ENCODE data around the gene STRIP1. TPM values are rescaled to one million over a fixed set of nuclear protein-coding genes. Genes with fewer than 3 reads are reported as not detected.

Gene STRIP1
- total RNA-seq, 4 donors from 2014 or later = 25.9 to 44.4 (median 34.8) TPM

- Histone ChIP-seq H3K36me3 (no peaks in the 10 kb centered on the region), H3K4me3 (peak overlapping the region; percentile 52 to 79 (median 62))
These were observed 48.8 kb downstream of the STRIP1 start for GRCh38 chr1:110083061-110083865.

DNA sequence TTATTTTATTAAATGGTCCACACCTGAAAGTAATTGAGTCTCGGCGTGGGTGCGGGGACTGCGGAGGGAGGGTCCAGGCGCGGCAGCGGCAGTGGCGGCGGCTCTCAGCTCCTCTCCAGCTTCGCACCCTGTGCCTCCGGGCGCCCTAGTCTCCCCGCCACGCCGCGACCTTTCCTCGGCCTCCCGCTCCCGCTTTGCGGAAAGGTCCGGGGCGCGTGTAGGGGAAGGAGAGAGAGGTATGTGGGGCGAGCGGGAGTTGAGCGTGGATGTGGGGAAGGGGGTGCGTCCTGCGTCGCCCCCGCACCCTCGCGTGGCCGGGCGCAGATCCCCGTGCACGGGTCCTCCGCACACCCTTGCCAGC lies 49.4 kb downstream of the STRIP1 start:
- peaks cover 9 to 24% (median 12%) of the 10 kb centered on the region in 3 donors for H3K4me1 ChIP-seq
- no peak for TF ChIP-seq POLR2A (IDR thresholded peaks at IDR 0.05)
- TF ChIP-seq, protein P1, sequence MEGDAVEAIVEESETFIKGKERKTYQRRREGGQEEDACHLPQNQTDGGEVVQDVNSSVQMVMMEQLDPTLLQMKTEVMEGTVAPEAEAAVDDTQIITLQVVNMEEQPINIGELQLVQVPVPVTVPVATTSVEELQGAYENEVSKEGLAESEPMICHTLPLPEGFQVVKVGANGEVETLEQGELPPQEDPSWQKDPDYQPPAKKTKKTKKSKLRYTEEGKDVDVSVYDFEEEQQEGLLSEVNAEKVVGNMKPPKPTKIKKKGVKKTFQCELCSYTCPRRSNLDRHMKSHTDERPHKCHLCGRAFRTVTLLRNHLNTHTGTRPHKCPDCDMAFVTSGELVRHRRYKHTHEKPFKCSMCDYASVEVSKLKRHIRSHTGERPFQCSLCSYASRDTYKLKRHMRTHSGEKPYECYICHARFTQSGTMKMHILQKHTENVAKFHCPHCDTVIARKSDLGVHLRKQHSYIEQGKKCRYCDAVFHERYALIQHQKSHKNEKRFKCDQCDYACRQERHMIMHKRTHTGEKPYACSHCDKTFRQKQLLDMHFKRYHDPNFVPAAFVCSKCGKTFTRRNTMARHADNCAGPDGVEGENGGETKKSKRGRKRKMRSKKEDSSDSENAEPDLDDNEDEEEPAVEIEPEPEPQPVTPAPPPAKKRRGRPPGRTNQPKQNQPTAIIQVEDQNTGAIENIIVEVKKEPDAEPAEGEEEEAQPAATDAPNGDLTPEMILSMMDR (IDR thresholded peaks at IDR 0.05) = no peak
- peak overlapping the region; percentile 46 to 89 (median 74) for H3K27ac ChIP-seq
- no peak for DNase-seq
- no peaks in the 10 kb centered on the region for H3K9me3 ChIP-seq
- intact Hi-C loops (cut with DNase I) = no loop called here
- peaks cover 0 to 73% (median 7%) of the 10 kb centered on the region in 4 donors for H3K27me3 ChIP-seq
- no peaks in the 10 kb centered on the region for H3K36me3 ChIP-seq
- H3K4me3 ChIP-seq = peak overlapping the region; percentile 52 to 79 (median 62)
- WGBS, 2 donors = 0 to 5% methylated on average over 1 to 26 of the region's 37 CpGs

More at GRCh38 chr1:110083061-110083865, 48.8 kb downstream of the STRIP1 start:
- intact Hi-C loops (cut with DNase I) = no loop called here
- Histone ChIP-seq H3K27me3 (peaks cover 0 to 72% (median 7%) of the 10 kb centered on the region in 4 donors), H3K27ac (peak overlapping the region in 3 of 4 donors; percentile 46 to 89 (median 85)), H3K9me3 (no peaks in the 10 kb centered on the region), H3K4me1 (peaks cover 9 to 24% (median 12%) of the 10 kb centered on the region in 3 donors)
- no peak for DNase-seq
- no peak for TF ChIP-seq POLR2A (IDR thresholded peaks at IDR 0.05)
- TF ChIP-seq, protein P1 (IDR thresholded peaks at IDR 0.05) = no peak
- 31 to 52% methylated on average over 15 of the region's 15 CpGs for WGBS, 2 donors

DNA sequence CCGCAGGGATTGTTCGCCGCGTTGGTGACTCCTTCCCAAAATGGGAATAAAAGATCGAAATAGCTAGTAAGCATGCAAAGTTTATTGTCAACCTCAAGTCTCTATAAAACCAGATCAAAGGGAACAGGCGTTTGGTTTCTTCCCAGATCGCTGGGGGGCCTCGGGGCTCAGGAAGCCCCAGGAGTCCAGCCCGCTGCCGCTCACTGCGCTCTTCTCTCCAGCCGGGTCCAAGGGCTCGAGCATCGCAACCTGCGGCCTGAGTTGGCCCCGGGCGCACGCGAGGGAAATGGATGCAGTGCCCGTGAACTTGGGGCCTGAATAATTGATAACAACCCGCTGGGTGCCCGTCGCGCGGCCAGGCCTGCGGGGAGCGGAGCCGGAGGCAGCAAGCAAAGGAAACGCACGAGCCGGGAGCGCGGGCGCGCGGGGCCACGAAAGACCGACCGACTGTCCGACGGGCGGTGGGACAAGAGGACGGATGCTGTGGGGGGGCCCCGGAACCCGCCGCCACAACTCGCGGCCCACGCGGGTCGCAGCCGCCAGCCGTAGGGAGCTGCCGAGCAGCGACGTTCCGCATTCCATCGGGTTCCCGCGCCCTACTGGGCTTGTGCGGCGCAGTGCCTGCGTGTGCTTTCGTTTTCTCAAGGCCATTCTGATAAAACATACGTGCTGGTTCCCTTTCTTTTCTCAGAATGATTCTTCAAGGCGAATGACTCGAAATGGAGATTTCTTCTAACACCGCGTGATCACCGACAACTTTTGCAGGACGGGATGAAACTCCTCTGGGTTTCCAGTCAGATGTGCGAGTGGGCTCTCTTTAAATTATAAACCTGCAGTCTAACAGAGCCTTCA lies 50.0 kb downstream of the STRIP1 start:
- WGBS, 2 donors = 8 to 9% methylated on average over 37 to 39 of the region's 72 CpGs
- TF ChIP-seq, protein P1 (IDR thresholded peaks at IDR 0.05) = no peak
- peak in 1 of 4 donors; percentile 27 for TF ChIP-seq POLR2A (IDR thresholded peaks at IDR 0.05)
- Histone ChIP-seq H3K4me1 (peaks cover 9 to 24% (median 12%) of the 10 kb centered on the region in 3 donors), H3K36me3 (no peaks in the 10 kb centered on the region), H3K9me3 (no peaks in the 10 kb centered on the region), H3K27me3 (peaks cover 0 to 79% (median 7%) of the 10 kb centered on the region in 4 donors), H3K27ac (peak overlapping the region; percentile 46 to 89 (median 74)), H3K4me3 (peak overlapping the region; percentile 52 to 79 (median 62))
- no peak for DNase-seq
- intact Hi-C loops (cut with DNase I) = no loop called here

GRCh38 chr1:110085671-110086070 lies 51.2 kb downstream of the STRIP1 start:
- TF ChIP-seq, protein P1 (IDR thresholded peaks at IDR 0.05) = no peak
- TF ChIP-seq POLR2A (IDR thresholded peaks at IDR 0.05) = no peak
- no peak for DNase-seq
- Histone ChIP-seq H3K9me3 (no peaks in the 10 kb centered on the region), H3K27ac (no peak overlapping the region), H3K4me1 (peaks cover 9 to 24% (median 12%) of the 10 kb centered on the region in 3 donors), H3K27me3 (peaks cover 0 to 76% (median 7%) of the 10 kb centered on the region in 4 donors), H3K36me3 (no peaks in the 10 kb centered on the region), H3K4me3 (no peak overlapping the region)
- 77 to 87% methylated on average over 5 of the region's 5 CpGs for WGBS, 2 donors
- intact Hi-C loops (cut with DNase I) = no loop called here
